ENCODE results near the gene RFX4.

The RFX4 gene

GRCh38 chr12:106743270-106743988, 160.6 kb downstream of the RFX4 start:
- no peak for DNase-seq (ENCODE audit: extremely low read depth, low read depth)
- no peak for TF ChIP-seq CTCF (IDR thresholded peaks at IDR 0.05; ENCODE audit: low read depth, low read length)

DNA sequence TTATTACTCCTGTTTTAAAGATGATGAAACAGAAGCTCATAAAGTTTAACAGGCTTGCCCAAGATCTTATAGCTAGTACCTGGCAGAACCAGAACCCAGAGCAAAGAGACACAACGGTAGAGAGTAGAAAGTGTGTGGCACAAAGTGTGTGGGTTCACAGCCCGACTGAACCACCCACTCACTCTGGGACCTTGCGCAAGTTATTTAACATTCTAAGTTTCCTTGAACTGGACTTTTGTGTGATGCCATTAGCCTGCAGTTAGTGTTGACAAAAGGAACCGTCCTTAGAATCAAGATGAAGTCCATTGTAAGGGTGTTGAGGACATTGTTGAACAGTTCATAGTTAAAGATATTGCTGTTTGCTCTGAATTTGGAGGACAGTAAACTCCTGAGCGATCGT, 161.8 kb downstream of the RFX4 start:
- DNase-seq (ENCODE audit: extremely low read depth, low read depth) = no peak
- no peak for TF ChIP-seq CTCF (IDR thresholded peaks at IDR 0.05; ENCODE audit: low read depth, low read length)

DNA sequence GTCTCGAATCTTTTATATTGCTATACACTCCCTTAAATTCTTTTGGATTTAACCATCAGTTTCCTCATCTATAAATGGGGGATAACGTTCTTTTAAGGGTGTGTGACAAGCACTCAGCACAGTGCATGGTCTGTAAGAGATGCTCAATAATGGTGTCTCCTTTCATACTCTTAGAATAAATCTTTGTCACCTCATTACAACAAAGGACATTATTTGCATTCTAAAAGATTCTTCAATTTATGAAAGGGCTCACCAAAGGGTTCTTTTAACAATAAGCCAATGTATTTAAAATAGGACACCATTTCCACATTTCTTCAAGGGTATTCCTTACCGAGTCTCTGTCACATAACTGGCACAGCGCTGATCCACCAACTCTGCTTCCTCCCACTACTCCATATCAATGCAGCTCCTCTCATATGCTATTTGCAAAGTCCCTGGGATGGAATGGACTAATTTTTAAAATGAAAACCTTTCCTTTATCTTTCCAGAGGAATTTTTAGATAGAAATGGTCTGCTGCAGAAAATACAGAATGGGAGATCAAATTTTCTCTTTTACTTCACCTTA, 162.5 kb downstream of the RFX4 start:
- TF ChIP-seq CTCF (IDR thresholded peaks at IDR 0.05; ENCODE audit: low read depth, low read length) = no peak
- no peak for DNase-seq (ENCODE audit: extremely low read depth, low read depth)

GRCh38 chr12:106747973-106748436, 165.2 kb downstream of the RFX4 start:
- no peak for TF ChIP-seq CTCF (IDR thresholded peaks at IDR 0.05; ENCODE audit: low read depth, low read length)
- DNase-seq (ENCODE audit: extremely low read depth, low read depth) = no peak

DNA sequence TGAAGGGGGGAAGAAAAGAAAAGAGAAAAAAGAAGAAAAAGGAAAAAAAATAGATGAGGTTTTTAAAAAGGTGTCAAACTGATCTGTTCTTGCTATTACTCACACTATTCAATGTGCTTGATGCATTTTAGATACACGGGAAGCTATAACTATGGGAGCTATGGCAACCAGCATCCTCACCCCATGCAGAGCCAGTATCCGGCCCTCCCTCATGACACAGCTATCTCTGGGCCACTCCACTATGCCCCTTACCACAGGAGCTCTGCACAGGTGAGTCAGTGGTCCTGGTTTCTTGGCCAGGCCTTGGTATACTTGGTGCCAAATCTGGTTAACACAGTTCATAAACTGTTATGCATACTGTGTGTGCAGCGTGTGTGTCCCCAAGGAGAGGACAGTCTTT, 167.7 kb downstream of the RFX4 start:
- no peak for TF ChIP-seq CTCF (IDR thresholded peaks at IDR 0.05; ENCODE audit: low read depth, low read length)
- DNase-seq (ENCODE audit: extremely low read depth, low read depth) = no peak

DNA sequence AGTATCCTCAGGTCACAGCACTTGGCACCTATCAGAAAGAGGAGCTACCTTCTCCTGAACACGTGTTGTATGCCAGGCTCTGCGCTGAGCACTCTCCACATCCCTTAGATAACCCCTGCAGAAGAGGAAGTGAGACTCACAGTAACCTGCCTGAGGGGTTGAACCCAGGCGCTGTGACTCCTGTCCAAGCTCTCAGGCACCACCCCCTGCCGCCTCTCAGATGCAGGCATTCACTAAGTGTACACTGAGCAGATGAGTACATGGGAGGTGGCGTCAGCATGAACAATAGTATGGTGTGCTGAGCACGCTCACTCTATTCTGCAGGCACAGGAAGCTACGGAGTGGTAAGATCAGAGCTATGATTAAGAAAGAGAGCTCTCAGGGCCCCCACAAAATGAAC, 170.7 kb downstream of the RFX4 start:
- TF ChIP-seq CTCF (IDR thresholded peaks at IDR 0.05; ENCODE audit: low read depth, low read length) = no peak
- DNase-seq (ENCODE audit: extremely low read depth, low read depth) = no peak

GRCh38 chr12:106754331-106754730, 171.5 kb downstream of the RFX4 start:
- DNase-seq (ENCODE audit: extremely low read depth, low read depth) = no peak
- no peak for TF ChIP-seq CTCF (IDR thresholded peaks at IDR 0.05; ENCODE audit: low read depth, low read length)
